PC-9 (cell line): ENCODE results near the gene NEBL. TPM values are rescaled to one million over a fixed set of nuclear protein-coding genes. Genes with fewer than 3 reads are reported as not detected.
A peak's percentile ranks its signal among the peaks of the same experiment; 100 is the strongest.

Experiments used
- BruUV-seq: library from RNA; stranded (reverse); fragments of 400-500 nt; replicated peaks from 2 replicates; lab custom pipeline; 2021; lab: Mats Ljungman, UMichigan
- CTCF ChIA-PET: fragments of 300-600 bp; sonication (Branson Sonifier 250); formaldehyde crosslinking; loops from one replicate; lab custom pipeline; 2022; ENCODE audit warnings: antibody characterized with exemption; lab: Charles Lee
- POLR2A ChIA-PET: fragments of 300-600 bp; sonication (Branson Sonifier 250); formaldehyde crosslinking; loops from one replicate; lab custom pipeline; 2022; ENCODE audit warnings: antibody characterized with exemption; ENCODE audit not compliant: unreplicated experiment; lab: Charles Lee
- DNase-seq, 2 experiments: peaks; one replicate each; pipeline versions ENCODE4 v3.0.0 to v3.0.0-alpha.2; 2015 to 2022; ENCODE audit warnings: mixed read lengths in 1 of 2
- H2AFZ ChIP-seq: fragments of 200-600 bp; sonication (generic); 2 replicates; pipeline ENCODE4 v1.8.1; 2017; ENCODE audit warnings: antibody characterized with exemption
- H3F3A ChIP-seq: fragments of 200-600 bp; sonication (generic); 2 replicates; pipeline ENCODE4 v1.8.1; 2017; ENCODE audit warnings: antibody characterized with exemption, mild to moderate bottlenecking, low read depth; ENCODE audit not compliant: insufficient read depth
- H3K27ac ChIP-seq: fragments of 200-600 bp; sonication (generic); 2 replicates; pipeline ENCODE4 v1.6.1; 2016; ENCODE audit warnings: mixed run types
- H3K27me3 ChIP-seq: fragments of 200-600 bp; sonication (generic); 2 replicates; pipeline ENCODE4 v1.6.1; 2016; ENCODE audit warnings: low read depth, mixed run types; ENCODE audit not compliant: insufficient read depth
- H3K36me3 ChIP-seq: fragments of 200-600 bp; sonication (generic); 2 replicates; pipeline ENCODE4 v1.6.1; 2016; ENCODE audit warnings: low read depth, mixed run types
- H3K4me1 ChIP-seq: fragments of 200-600 bp; sonication (generic); replicated peaks from 2 replicates; pipeline ENCODE4 v1.6.1; 2016; ENCODE audit warnings: mixed run types; ENCODE audit not compliant: insufficient read depth
- H3K4me2 ChIP-seq: fragments of 200-600 bp; sonication (generic); 2 replicates; pipeline ENCODE4 v1.6.1; 2017; ENCODE audit warnings: mixed run types
- H3K4me3 ChIP-seq: fragments of 200-600 bp; sonication (generic); 2 replicates; pipeline ENCODE4 v1.6.1; 2016; ENCODE audit warnings: mixed run types
- H3K79me2 ChIP-seq: fragments of 200-600 bp; sonication (generic); 2 replicates; pipeline ENCODE4 v1.6.1; 2017; ENCODE audit warnings: low read depth, mixed run types
- H3K9me2 ChIP-seq: fragments of 200-600 bp; sonication (generic); 2 replicates; pipeline ENCODE4 v1.8.1; 2017; ENCODE audit warnings: mild to moderate bottlenecking; ENCODE audit not compliant: insufficient read depth
- H3K9me3 ChIP-seq: fragments of 200-600 bp; sonication (generic); 2 replicates; pipeline ENCODE4 v1.8.1; 2016; ENCODE audit warnings: low read depth; ENCODE audit not compliant: insufficient read depth
- H4K20me1 ChIP-seq: fragments of 200-600 bp; sonication (generic); 2 replicates; pipeline ENCODE4 v1.8.1; 2017; ENCODE audit not compliant: insufficient read depth
- CTCF ChIP-seq: fragments of 200-600 bp; sonication (generic); conservative IDR thresholded peaks from 2 replicates; pipeline ENCODE4 v1.6.1; 2017; ENCODE audit warnings: mixed run types, antibody characterized with exemption, mild to moderate bottlenecking, moderate library complexity
- EZH2 ChIP-seq: fragments of 200-600 bp; sonication (generic); IDR thresholded peaks from 2 replicates; pipeline ENCODE4 v1.8.0; 2017; ENCODE audit warnings: antibody characterized with exemption, low read depth
- intact Hi-C: fragments of 100-400 bp; cut with micrococcal nuclease; formaldehyde crosslinking; loops from one replicate; pipeline ENCODE4 v1.10.0; 2022; ENCODE audit not compliant: unreplicated experiment
- total RNA-seq: library from RNA; stranded (reverse); gene quantifications from 2 replicates; pipeline ENCODE4 v1.2.3, GENCODE V29; 2021

The NEBL gene
- total RNA-seq, 1 experiment from 2014 or later, result 22.6 TPM

DNA sequence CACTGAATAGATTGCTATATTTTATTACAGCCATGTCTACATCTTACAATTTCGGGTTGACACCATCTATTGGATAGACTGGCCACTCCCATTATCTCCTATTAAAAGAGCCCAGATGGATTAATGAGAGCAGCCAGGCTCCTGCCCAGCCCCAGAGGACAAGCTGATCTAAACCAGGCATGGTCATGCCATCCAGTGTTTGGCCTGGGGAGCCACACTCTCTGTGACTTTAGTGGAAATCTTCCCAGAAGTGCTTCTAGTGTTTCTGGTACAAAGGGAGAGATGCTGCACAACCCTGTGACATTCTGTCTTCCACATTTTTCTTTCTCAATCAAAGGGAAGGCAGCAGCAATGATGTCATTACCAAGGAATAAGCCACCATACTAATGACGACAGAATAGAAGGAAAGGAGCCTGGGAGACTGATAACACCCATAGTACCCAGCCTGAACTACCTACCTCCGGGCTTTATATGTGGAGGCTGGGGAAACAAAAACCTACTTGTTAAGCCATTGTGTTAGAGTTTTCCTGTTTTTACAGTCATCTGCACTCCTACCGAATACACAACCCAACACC is 5.0 kb downstream of the NEBL start:
- Histone ChIP-seq H3F3A (no peaks in the 10 kb centered on the region), H3K9me3 (no peaks in the 10 kb centered on the region), H3K4me3 (no peak overlapping the region), H2AFZ (no peak overlapping the region), H3K36me3 (no peaks in the 10 kb centered on the region), H3K79me2 (no peaks in the 10 kb centered on the region), H3K4me2 (no peak overlapping the region), H3K4me1 (no peaks in the 10 kb centered on the region), H3K27me3 (no peaks in the 10 kb centered on the region), H3K9me2 (no peaks in the 10 kb centered on the region), H4K20me1 (no peaks in the 10 kb centered on the region), H3K27ac (no peak overlapping the region)
- no peak for TF ChIP-seq EZH2
- TF ChIP-seq CTCF, result no peak
- BruUV-seq, result no TSS peak
- POLR2A ChIA-PET, result no interaction called here
- CTCF ChIA-PET, result no interaction called here
- no peak for DNase-seq
- intact Hi-C loops, result loop anchor here (5.0 to 10.0 kb wide), 2 partner anchors 100 to 303 kb away; no protein-coding TSS in a partner anchor

GRCh38 chr10:20891338-20891714 is 5.8 kb downstream of the NEBL start:
- Histone ChIP-seq H3K4me2 (no peak overlapping the region), H3K27ac (no peak overlapping the region), H3K27me3 (no peaks in the 10 kb centered on the region), H2AFZ (no peak overlapping the region), H3K9me2 (no peaks in the 10 kb centered on the region), H3K4me3 (no peak overlapping the region), H4K20me1 (no peaks in the 10 kb centered on the region), H3K4me1 (no peaks in the 10 kb centered on the region), H3F3A (no peaks in the 10 kb centered on the region), H3K36me3 (no peaks in the 10 kb centered on the region), H3K9me3 (no peaks in the 10 kb centered on the region), H3K79me2 (no peaks in the 10 kb centered on the region)
- TF ChIP-seq EZH2 (no peak), CTCF (no peak)
- BruUV-seq, result no TSS peak
- intact Hi-C loops, result loop anchor here (5.0 to 10.0 kb wide), 2 partner anchors 101 to 303 kb away; no protein-coding TSS in a partner anchor
- POLR2A ChIA-PET, result no interaction called here
- DNase-seq, result peak; percentile 37 to 72
- CTCF ChIA-PET, result no interaction called here

DNA sequence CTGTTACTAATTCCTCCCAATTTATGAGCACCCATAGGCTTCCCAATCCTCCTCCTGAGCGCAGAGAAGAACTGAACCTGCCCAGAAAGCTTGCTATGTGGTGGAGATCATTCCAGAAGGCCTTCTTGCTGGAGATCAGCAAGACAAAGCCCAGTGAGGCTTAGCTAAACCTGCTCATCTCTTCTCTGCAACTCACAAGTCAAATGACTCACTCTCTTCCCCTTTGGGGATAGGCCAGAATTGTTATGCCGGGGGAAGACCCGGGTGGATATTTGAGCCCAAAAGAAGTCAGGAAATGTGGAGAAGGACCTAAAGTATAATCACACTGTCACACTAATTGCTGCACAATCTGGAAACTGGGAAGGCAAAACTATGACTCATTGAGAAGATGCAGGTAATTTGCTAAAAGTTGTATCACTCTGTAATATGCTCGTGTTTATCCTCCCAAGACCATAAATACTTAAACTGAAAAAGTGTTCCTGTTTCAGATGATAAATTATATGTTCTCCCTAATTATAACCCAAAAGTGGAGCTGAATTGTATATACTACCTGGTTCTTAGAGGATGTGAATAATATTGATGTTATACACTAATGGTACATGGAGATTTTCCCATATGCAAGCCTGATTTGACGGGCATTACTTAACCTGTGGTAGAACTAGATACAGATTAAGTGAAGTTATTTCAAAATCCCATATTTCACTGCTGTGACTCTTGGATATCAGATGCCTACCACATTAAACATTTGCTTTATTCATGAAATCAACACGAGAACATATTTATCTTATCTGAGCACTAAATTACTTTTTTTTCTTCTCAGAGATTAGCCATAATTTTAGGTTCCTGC is 6.4 kb downstream of the NEBL start:
- Histone ChIP-seq H3K9me2 (no peaks in the 10 kb centered on the region), H3K79me2 (no peaks in the 10 kb centered on the region), H3F3A (no peaks in the 10 kb centered on the region), H3K9me3 (no peaks in the 10 kb centered on the region), H3K4me3 (no peak overlapping the region), H3K4me2 (no peak overlapping the region), H3K36me3 (no peaks in the 10 kb centered on the region), H3K27ac (no peak overlapping the region), H3K27me3 (no peaks in the 10 kb centered on the region), H2AFZ (no peak overlapping the region), H3K4me1 (no peaks in the 10 kb centered on the region), H4K20me1 (no peaks in the 10 kb centered on the region)
- BruUV-seq, result no TSS peak
- POLR2A ChIA-PET, result no interaction called here
- intact Hi-C loops, result loop anchor here (5.0 to 10.0 kb wide), 2 partner anchors 102 to 304 kb away; no protein-coding TSS in a partner anchor
- TF ChIP-seq CTCF (no peak), EZH2 (no peak)
- no peak for DNase-seq
- CTCF ChIA-PET, result no interaction called here
